ACC112 (cell line): Measurements from ENCODE around the gene MBNL2.
A peak's percentile ranks its signal among the peaks of the same experiment; 100 is the strongest.

Experiments
- H2AFZ ChIP-seq: fragments of 200-600 bp; sonication (generic); one replicate; pipeline ENCODE4 v1.6.0; 2017; ENCODE audit warnings: antibody characterized with exemption, low read length; ENCODE audit not compliant: unreplicated experiment
- H3K27ac ChIP-seq: fragments of 200-600 bp; sonication (generic); 2 replicates; pipeline ENCODE4 v1.5.1; 2014; ENCODE audit warnings: low read depth, mild to moderate bottlenecking, antibody characterized with exemption, low read length, moderate library complexity
- H3K27me3 ChIP-seq: fragments of 200-600 bp; sonication (generic); 2 replicates; pipeline ENCODE4 v1.6.1; 2014; ENCODE audit warnings: mild to moderate bottlenecking, antibody characterized with exemption, low read length, moderate library complexity, mixed read lengths; ENCODE audit not compliant: insufficient read depth
- H3K36me3 ChIP-seq: fragments of 200-600 bp; sonication (generic); 2 replicates; pipeline ENCODE4 v1.6.1; 2016; ENCODE audit warnings: mild to moderate bottlenecking, antibody characterized with exemption, low read length, moderate library complexity, mixed read lengths; ENCODE audit not compliant: insufficient read depth
- H3K4me1 ChIP-seq: fragments of 200-600 bp; sonication (generic); one replicate; pipeline ENCODE4 v1.6.1; 2016; ENCODE audit warnings: low read length, mixed read lengths; ENCODE audit not compliant: insufficient read depth, unreplicated experiment, control insufficient read depth
- H3K4me3 ChIP-seq: fragments of 200-600 bp; sonication (generic); 2 replicates; pipeline ENCODE4 v1.5.1; 2014; ENCODE audit warnings: mild to moderate bottlenecking, low read depth, low read length
- H3K79me2 ChIP-seq: fragments of 200-600 bp; sonication (generic); one replicate; pipeline ENCODE4 v1.6.0; 2016; ENCODE audit warnings: low read length; ENCODE audit not compliant: control insufficient read depth, unreplicated experiment, insufficient read depth

MBNL2 gene

DNA sequence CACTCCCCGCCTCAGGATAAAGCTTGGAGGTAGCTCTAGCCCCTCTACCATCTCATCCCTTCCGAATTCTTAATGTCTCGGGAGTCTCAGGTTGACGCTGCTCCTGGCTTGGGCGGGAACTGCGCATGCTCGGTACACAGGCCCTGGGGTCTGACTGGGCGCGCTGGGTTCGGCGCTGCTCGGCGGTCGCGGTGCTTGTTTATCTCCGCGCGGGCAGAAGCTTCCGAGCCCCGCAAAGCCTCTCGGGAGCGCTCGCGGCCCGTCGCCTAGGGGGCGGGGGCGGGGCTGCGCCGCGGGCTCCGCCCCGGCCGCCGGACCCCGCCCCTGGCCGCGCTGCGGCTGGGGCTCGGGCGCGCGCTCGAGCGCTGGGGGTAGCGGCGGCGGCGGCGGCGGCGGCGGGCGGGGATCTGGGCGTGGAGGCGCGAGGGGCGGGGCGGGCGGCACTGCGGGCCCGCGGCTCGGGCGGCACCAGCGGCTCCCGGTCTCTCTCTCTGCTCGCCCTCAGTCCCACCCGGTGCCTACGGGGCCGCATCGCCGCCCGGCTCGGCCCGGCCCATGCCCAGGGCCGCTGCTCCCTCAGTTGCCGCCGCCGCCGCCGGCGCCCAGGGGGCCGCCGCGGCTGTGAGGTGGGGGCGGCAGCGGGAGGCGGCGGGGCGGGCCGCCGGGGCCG, 211.7 kb downstream of the MBNL2 start, which contains the start of gene RAP2A:
Gene RAP2A (plus strand): TSS at position 443 of the 670 bp plus-strand sequence. CDS start 302 bp downstream, outside the sequence.
- Histone ChIP-seq H2AFZ (peak within 1 kb of the TSS; percentile 99), H3K4me1 (peaks cover 15% of the 10 kb centered on the region), H3K27me3 (no peaks in the 10 kb centered on the region), H3K79me2 (peaks cover 39% of the 10 kb centered on the region), H3K27ac (peak within 1 kb of the TSS; percentile 98), H3K36me3 (0 out of 2 replicates have a peak, but pooled peaks cover under 1% of the 10 kb centered on the region), H3K4me3 (peak within 1 kb of the TSS; percentile 96)

DNA sequence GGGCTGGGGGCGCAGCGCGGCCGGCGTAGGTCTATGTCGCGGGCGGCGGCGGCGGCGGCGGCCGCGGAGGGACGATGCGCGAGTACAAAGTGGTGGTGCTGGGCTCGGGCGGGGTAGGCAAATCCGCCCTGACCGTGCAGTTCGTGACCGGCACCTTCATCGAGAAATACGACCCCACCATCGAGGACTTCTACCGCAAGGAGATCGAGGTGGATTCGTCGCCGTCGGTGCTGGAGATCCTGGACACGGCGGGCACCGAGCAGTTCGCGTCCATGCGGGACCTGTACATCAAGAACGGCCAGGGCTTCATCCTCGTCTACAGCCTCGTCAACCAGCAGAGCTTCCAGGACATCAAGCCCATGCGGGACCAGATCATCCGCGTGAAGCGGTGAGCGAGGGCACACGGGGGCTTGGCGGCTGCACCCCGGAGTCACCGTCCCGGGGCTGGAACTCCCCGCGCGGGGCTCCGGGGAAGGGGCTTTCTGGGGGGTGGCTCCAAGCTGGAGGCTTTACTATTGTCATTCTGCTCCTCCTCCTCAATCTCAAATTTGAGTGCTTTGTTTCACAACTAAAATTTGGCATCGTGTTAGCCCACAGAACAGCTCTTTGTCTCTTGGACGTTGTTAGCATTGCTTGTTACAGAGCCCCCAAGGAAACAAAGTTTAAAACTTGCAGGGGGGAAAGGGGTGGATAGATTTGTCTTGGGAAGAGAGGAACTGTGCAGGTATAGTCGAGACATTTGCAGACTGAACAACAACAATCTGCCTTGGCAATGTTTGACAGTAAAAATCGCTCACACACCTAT, 212.5 kb downstream of the MBNL2 start:
- Histone ChIP-seq H3K79me2 (peaks cover 43% of the 10 kb centered on the region), H3K27ac (no peak overlapping the region), H3K4me3 (peak overlapping the region; percentile 81), H3K36me3 (0 out of 2 replicates have a peak, but pooled peaks cover 4% of the 10 kb centered on the region), H2AFZ (no peak overlapping the region), H3K4me1 (peaks cover 18% of the 10 kb centered on the region), H3K27me3 (no peaks in the 10 kb centered on the region)

GRCh38 chr13:97435323-97435722, 213.2 kb downstream of the MBNL2 start:
- H3K79me2 ChIP-seq: peaks cover 43% of the 10 kb centered on the region
- H3K4me3 ChIP-seq: peak overlapping the region; percentile 81
- no peaks in the 10 kb centered on the region for H3K27me3 ChIP-seq
- no peak overlapping the region for H2AFZ ChIP-seq
- H3K4me1 ChIP-seq: peaks cover 16% of the 10 kb centered on the region
- no peak overlapping the region for H3K27ac ChIP-seq
- H3K36me3 ChIP-seq: 0 out of 2 replicates have a peak, but pooled peaks cover 4% of the 10 kb centered on the region

DNA sequence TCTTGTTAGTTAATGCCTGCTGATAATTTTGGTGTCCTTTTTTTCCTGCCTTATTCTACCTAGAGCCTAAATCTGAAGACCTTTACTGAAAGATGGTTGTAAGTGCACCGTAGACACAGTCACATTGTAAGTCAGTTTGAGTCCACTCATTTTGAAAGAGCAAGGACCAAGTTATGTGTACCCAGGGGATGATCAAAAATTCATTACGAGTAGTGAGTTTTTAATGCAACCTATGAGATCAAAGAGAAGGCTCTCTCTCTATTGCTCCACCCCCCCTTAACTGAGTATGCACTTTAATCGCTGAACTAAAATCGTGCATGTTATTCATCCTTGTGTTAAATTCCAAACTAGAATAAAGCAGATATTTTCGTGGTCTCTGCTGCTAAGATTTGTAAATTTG, 213.7 kb downstream of the MBNL2 start:
- Histone ChIP-seq H3K27me3 (no peaks in the 10 kb centered on the region), H3K79me2 (peaks cover 43% of the 10 kb centered on the region), H3K4me1 (peaks cover 16% of the 10 kb centered on the region), H3K27ac (no peak overlapping the region), H3K36me3 (0 out of 2 replicates have a peak, but pooled peaks cover 4% of the 10 kb centered on the region), H3K4me3 (peak overlapping the region; percentile 81), H2AFZ (no peak overlapping the region)

GRCh38 chr13:97436845-97437244, 214.7 kb downstream of the MBNL2 start:
- 0 out of 2 replicates have a peak, but pooled peaks cover 4% of the 10 kb centered on the region for H3K36me3 ChIP-seq
- H3K4me1 ChIP-seq: peaks cover 16% of the 10 kb centered on the region
- no peak overlapping the region for H2AFZ ChIP-seq
- peak overlapping the region; percentile 81 for H3K4me3 ChIP-seq
- H3K27me3 ChIP-seq: no peaks in the 10 kb centered on the region
- H3K79me2 ChIP-seq: peaks cover 43% of the 10 kb centered on the region
- no peak overlapping the region for H3K27ac ChIP-seq

- Histone ChIP-seq H3K27me3 (no peaks in the 10 kb centered on the region), H3K4me1 (peaks cover 16% of the 10 kb centered on the region), H3K27ac (no peak overlapping the region), H2AFZ (no peak overlapping the region), H3K79me2 (peaks cover 43% of the 10 kb centered on the region), H3K4me3 (no peak overlapping the region; the same call in 1 of the 2 replicates), H3K36me3 (0 out of 2 replicates have a peak, but pooled peaks cover 4% of the 10 kb centered on the region)
Observed at GRCh38 chr13:97437729-97438128, 215.6 kb downstream of the MBNL2 start.

DNA sequence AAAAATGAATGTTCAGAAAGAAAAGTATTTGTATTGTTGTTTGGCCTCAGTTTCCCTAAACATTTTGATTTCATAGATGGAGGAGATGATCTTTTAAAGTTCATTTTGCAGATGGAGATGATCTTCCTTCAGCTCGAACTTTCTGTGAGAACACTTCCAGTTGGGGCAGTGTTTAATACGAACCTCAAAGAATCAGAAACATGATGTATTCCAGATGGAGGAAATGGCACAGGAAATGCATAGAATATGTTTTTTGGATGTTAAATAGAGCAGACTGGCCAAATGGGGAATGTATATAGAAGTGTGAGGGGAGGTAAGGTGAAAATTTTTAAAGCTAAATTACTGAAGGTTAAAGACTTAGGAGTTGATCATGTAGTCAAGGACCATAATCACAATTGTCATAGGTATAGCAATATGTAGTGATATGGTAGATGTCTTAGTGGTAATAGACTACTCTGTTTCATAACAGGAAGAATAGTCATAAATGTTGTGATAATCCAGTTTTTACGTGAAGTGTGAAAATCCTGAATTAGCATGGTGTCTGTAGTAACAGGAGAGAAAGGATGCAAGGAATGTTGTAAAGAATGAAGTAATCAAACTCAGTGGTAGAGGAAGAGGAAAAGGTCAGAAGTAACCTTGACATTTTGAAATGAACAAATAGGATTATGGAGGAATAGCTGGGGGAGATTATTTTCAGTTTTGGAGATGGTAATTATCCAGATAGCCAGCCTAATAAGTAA, 216.9 kb downstream of the MBNL2 start:
- 0 out of 2 replicates have a peak, but pooled peaks cover 4% of the 10 kb centered on the region for H3K36me3 ChIP-seq
- no peaks in the 10 kb centered on the region for H3K27me3 ChIP-seq
- peaks cover 16% of the 10 kb centered on the region for H3K4me1 ChIP-seq
- no peak overlapping the region for H2AFZ ChIP-seq
- H3K4me3 ChIP-seq: no peak overlapping the region
- peaks cover 43% of the 10 kb centered on the region for H3K79me2 ChIP-seq
- H3K27ac ChIP-seq: no peak overlapping the region

DNA sequence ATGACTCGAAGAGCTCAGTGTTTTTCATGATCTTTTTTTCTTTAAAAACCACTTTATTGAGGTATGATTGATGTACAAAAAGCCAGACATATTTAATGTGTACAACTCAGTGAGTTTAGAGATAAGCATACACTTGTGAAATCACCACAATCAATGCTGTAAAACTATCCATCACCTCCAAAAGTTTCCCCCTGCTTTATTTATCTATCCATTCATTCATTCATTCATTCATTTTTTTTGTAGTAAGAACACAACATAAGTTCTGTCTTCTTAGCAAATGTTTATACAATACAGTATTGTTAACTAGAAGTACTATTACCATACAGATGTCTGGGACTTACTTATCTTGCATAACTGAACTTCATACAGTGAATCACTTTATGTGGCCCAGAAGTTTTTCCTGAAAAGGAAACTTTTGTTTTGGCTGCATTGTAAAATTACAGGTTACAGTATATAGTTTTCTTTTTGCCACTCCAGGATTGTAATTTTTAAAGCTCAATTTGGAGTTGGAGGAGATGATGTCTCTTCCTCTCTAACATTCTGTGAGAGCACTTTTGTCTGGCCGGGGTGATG, 218.6 kb downstream of the MBNL2 start:
- H3K4me1 ChIP-seq: peaks cover 16% of the 10 kb centered on the region
- H3K27ac ChIP-seq: no peak overlapping the region
- H2AFZ ChIP-seq: no peak overlapping the region
- H3K79me2 ChIP-seq: peaks cover 33% of the 10 kb centered on the region
- H3K27me3 ChIP-seq: no peaks in the 10 kb centered on the region
- no peak overlapping the region for H3K4me3 ChIP-seq
- 0 out of 2 replicates have a peak, but pooled peaks cover 4% of the 10 kb centered on the region for H3K36me3 ChIP-seq

DNA sequence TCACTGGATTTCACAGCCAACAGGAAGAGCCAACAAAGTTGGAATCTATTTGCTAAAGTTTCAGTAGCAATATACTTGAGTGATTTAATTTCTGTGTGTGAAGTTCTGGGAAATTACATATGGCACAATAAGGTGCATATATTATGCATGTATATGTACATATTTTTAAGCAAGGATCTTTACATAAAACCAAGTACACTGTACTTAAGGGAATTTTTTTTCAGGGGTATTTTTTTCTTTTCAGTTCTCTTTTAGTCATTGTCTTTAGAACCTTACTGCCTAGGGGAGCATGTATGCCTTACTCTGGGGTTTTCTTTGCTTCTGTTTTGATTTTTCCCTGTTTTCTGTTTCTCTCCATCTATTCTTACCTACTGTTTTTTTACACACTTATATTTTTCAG, 219.2 kb downstream of the MBNL2 start:
- peaks cover 26% of the 10 kb centered on the region for H3K79me2 ChIP-seq
- no peak overlapping the region for H3K27ac ChIP-seq
- H3K4me1 ChIP-seq: peaks cover 13% of the 10 kb centered on the region
- H3K27me3 ChIP-seq: no peaks in the 10 kb centered on the region
- H2AFZ ChIP-seq: no peak overlapping the region
- H3K36me3 ChIP-seq: 0 out of 2 replicates have a peak, but pooled peaks cover 4% of the 10 kb centered on the region
- H3K4me3 ChIP-seq: no peak overlapping the region
